Endodermal cell (in vitro differentiated cells): ENCODE data around the gene THEM4. TPM values are rescaled to one million over a fixed set of nuclear protein-coding genes. Genes with fewer than 3 reads are reported as not detected.

Source experiments
- DNase-seq: peaks from one replicate; pipeline ENCODE4 v3.0.0-alpha.2; 2017
- H3K27ac ChIP-seq: 2 replicates; pipeline ENCODE4 v1.5.1; 2013; ENCODE audit warnings: mild to moderate bottlenecking, low read depth, low read length, moderate library complexity
- H3K27me3 ChIP-seq: 2 replicates; pipeline ENCODE4 v1.6.1; 2013; ENCODE audit warnings: mild to moderate bottlenecking, low read length, moderate library complexity; ENCODE audit not compliant: insufficient read depth, control insufficient read depth, poor library complexity, severe bottlenecking
- H3K36me3 ChIP-seq: 2 replicates; pipeline ENCODE4 v1.7.0; 2013; ENCODE audit warnings: mild to moderate bottlenecking, low read length, moderate library complexity; ENCODE audit not compliant: control insufficient read depth, insufficient read depth
- H3K4me1 ChIP-seq: one replicate; pipeline ENCODE4 v1.7.0; 2013; ENCODE audit warnings: low read length; ENCODE audit not compliant: control insufficient read depth, insufficient read depth
- H3K4me3 ChIP-seq: 2 replicates; pipeline ENCODE4 v1.5.1; 2013; ENCODE audit warnings: mild to moderate bottlenecking, low read length, moderate library complexity
- H3K9ac ChIP-seq: 2 replicates; pipeline ENCODE4 v1.6.1; 2013; ENCODE audit warnings: mild to moderate bottlenecking, low read length, moderate library complexity; ENCODE audit not compliant: poor library complexity, severe bottlenecking; ENCODE audit errors: extremely low read depth
- H3K9me3 ChIP-seq: 2 replicates; pipeline ENCODE4 v1.6.1; 2013; ENCODE audit warnings: mild to moderate bottlenecking, low read length, moderate library complexity; ENCODE audit not compliant: control insufficient read depth
- H3K27ac Mint-ChIP-seq: 2 replicates; pipeline ENCODE4 v1.8.0; 2020; ENCODE audit warnings: mixed read lengths
- H3K27me3 Mint-ChIP-seq: 2 replicates; pipeline ENCODE4 v1.8.0; 2021; ENCODE audit warnings: mild to moderate bottlenecking, mixed read lengths; ENCODE audit not compliant: insufficient read depth
- H3K36me3 Mint-ChIP-seq: 2 replicates; pipeline ENCODE4 v1.8.0; 2020; ENCODE audit warnings: low read depth, mixed read lengths
- H3K4me1 Mint-ChIP-seq: 2 replicates; pipeline ENCODE4 v1.8.0; 2020; ENCODE audit warnings: mixed read lengths
- H3K4me3 Mint-ChIP-seq: 2 replicates; pipeline ENCODE4 v1.8.0; 2020; ENCODE audit warnings: mild to moderate bottlenecking, moderate library complexity, mixed read lengths
- H3K9me3 Mint-ChIP-seq: 2 replicates; pipeline ENCODE4 v1.8.0; 2020; ENCODE audit warnings: mild to moderate bottlenecking, mixed read lengths
- WGBS, 2 experiments: methylation state at CpG; one replicate each; pipeline versions ENCODE4 v1.1.5 to v1.1.7; 2013; ENCODE audit warnings: missing lambda C conversion rate in 2 of 2, mixed read lengths in 1 of 2; ENCODE audit not compliant: insufficient coverage in 1 of 2, insufficient read length in 1 of 2; 5-methylcytosine and 5-hydroxymethylcytosine counted together
- total RNA-seq, 2 donors: library from RNA; stranded (reverse); fragmentation: NEBNext Ultra II Directional in 1 of 2; extraction: Animal tissue kit (Norgen Biotek cat#: 25700) in 1 of 2; gene quantifications; 2 replicates in 1 of 2; 3 replicates in 1 of 2; pipeline ENCODE4 v1.2.1, GENCODE V29; 2021
- TF ChIP-seq, protein P1 (sequence below): fragments of 200-600 bp; sonication (generic); conservative IDR thresholded peaks from 2 replicates; pipeline ENCODE4 v1.5.0; 2021; ENCODE audit warnings: antibody characterized with exemption, mild to moderate bottlenecking

The THEM4 gene
- total RNA-seq, 2 donors from 2014 or later = 12.2 to 14.3 TPM

DNA sequence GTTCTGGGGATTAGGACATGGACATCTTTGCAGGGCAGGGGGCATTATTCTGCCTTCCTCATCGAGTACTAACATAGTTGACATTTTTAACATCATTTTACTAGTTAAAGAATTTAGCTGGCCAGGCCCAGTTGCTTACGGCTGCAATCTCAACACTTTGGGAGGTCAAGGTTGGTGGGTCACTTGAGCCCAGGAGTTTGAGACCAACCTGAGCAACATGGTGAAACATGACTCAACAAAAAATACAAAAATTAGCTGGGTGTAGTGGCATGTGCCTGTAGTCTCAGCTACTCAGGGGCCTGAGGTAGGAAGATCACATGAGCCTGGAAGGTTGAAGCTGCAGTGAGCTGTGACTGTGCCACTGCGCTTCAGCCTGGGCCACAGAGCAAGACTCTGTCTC, 29.8 kb upstream of the THEM4 start:
- no peak for DNase-seq
- Mint-ChIP-seq H3K27me3 (peaks cover 3% of the 10 kb centered on the region), H3K4me3 (no peak overlapping the region), H3K36me3 (no peaks in the 10 kb centered on the region), H3K27ac (no peak overlapping the region), H3K4me1 (peaks cover 49% of the 10 kb centered on the region), H3K9me3 (no peaks in the 10 kb centered on the region)
- Histone ChIP-seq H3K27ac (no peak overlapping the region), H3K4me3 (no peak overlapping the region), H3K4me1 (peaks cover 20% of the 10 kb centered on the region), H3K36me3 (no peaks in the 10 kb centered on the region), H3K9ac (no peak overlapping the region), H3K27me3 (no peaks in the 10 kb centered on the region), H3K9me3 (no peaks in the 10 kb centered on the region)
- 93 to 100% methylated on average over 2 to 3 of the region's 3 CpGs for WGBS, 2 experiments
- TF ChIP-seq, protein P1, sequence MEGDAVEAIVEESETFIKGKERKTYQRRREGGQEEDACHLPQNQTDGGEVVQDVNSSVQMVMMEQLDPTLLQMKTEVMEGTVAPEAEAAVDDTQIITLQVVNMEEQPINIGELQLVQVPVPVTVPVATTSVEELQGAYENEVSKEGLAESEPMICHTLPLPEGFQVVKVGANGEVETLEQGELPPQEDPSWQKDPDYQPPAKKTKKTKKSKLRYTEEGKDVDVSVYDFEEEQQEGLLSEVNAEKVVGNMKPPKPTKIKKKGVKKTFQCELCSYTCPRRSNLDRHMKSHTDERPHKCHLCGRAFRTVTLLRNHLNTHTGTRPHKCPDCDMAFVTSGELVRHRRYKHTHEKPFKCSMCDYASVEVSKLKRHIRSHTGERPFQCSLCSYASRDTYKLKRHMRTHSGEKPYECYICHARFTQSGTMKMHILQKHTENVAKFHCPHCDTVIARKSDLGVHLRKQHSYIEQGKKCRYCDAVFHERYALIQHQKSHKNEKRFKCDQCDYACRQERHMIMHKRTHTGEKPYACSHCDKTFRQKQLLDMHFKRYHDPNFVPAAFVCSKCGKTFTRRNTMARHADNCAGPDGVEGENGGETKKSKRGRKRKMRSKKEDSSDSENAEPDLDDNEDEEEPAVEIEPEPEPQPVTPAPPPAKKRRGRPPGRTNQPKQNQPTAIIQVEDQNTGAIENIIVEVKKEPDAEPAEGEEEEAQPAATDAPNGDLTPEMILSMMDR = no peak

DNA sequence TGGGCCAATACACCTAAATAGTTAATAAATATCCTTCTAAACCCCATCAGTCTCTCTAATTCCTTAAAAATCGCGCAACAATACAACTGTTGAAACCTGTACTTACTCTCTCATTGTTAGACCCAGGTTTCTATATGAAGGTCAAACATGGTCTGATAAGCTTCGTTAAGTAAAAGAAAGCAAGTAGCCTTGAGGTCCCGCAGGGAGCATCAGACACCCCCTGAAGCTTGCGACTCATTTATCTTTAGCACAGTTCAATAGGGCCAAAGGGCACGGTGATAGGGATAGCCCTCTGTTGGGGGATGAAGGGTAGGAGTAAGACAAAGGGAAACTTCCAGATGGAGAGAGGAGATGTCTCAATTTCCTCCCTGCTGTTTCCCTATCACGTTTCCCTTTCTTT, 27.3 kb upstream of the THEM4 start:
- H3K9me3 Mint-ChIP-seq = peaks cover 2% of the 10 kb centered on the region
- TF ChIP-seq, protein P1 = no peak
- WGBS, 2 experiments = 10 to 39% methylated on average over 2 to 7 of the region's 7 CpGs
- Histone ChIP-seq H3K27me3 (no peaks in the 10 kb centered on the region), H3K4me3 (peak overlapping the region; percentile 41), H3K4me1 (peaks cover 16% of the 10 kb centered on the region), H3K9ac (no peak overlapping the region), H3K27ac (no peak overlapping the region), H3K9me3 (no peaks in the 10 kb centered on the region), H3K36me3 (no peaks in the 10 kb centered on the region)
- peak; percentile 85 for DNase-seq
- H3K27me3 Mint-ChIP-seq = peaks cover 2% of the 10 kb centered on the region
- H3K4me3 Mint-ChIP-seq = peak overlapping the region; percentile 3
- H3K36me3 Mint-ChIP-seq = no peaks in the 10 kb centered on the region
- peak overlapping the region; percentile 9 for H3K27ac Mint-ChIP-seq
- H3K4me1 Mint-ChIP-seq = peaks cover 37% of the 10 kb centered on the region

DNA sequence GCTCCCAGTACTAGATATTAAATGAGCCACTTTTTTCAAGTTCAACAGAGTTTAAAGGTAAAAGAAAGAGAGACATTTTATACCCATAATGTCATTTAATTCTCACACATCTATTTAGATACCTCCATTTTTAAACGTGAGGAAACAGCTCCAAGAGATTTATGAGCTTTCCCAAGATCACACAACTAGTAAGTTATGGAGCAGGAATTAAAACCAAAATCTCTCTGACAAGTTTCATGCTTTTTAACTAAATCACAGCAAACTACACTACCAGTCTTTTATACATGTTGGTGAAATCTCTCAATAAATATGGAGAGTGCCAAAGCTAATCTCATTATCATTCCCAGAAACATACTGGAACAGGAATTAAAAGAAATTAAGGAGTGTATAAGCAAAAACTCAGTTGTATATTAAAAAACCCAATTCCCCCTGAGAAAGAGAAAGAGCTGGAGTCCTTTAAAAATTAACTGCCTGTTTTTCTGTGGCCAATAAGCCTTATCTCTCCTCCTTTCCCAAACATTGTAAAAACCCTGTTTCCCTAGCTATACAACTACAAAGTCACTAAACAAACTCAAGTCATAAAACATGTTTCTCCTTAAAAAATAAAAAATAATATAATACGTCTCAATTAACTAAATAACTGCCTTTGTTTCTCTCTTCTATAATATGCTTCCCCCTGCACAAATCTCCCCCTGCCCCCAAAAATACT, 26.7 kb upstream of the THEM4 start:
- H3K4me3 ChIP-seq = peak overlapping the region; percentile 41
- no peak overlapping the region for H3K27ac ChIP-seq
- H3K27ac Mint-ChIP-seq = peak overlapping the region; percentile 9
- H3K27me3 ChIP-seq = no peaks in the 10 kb centered on the region
- no peaks in the 10 kb centered on the region for H3K36me3 Mint-ChIP-seq
- no peak overlapping the region for H3K9ac ChIP-seq
- no peaks in the 10 kb centered on the region for H3K9me3 ChIP-seq
- peaks cover 2% of the 10 kb centered on the region for H3K27me3 Mint-ChIP-seq
- TF ChIP-seq, protein P1 = no peak
- 29 to 57% methylated on average over 1 to 2 of the region's 2 CpGs for WGBS, 2 experiments
- H3K36me3 ChIP-seq = no peaks in the 10 kb centered on the region
- H3K4me3 Mint-ChIP-seq = peak overlapping the region; percentile 3
- no peak for DNase-seq
- H3K4me1 Mint-ChIP-seq = peaks cover 31% of the 10 kb centered on the region
- peaks cover 2% of the 10 kb centered on the region for H3K9me3 Mint-ChIP-seq
- H3K4me1 ChIP-seq = peaks cover 13% of the 10 kb centered on the region
